GM20000 (cell line): Measurements from ENCODE around the gene RHBDD3.

ENCODE experiments used
- DNase-seq: peaks from one replicate; pipeline ENCODE4 v3.0.0; 2012; ENCODE audit warnings: low spot score
- TF ChIP-seq, protein P1 (sequence below): IDR thresholded peaks from 2 replicates; pipeline ENCODE4 v1.5.1; 2012; ENCODE audit warnings: mild to moderate bottlenecking, control low read depth; ENCODE audit errors: extremely low read depth, missing control alignments

The RHBDD3 gene

GRCh38 chr22:29266564-29267461, 968 bp downstream of the RHBDD3 start:
- no peak for DNase-seq
- TF ChIP-seq, protein P1, sequence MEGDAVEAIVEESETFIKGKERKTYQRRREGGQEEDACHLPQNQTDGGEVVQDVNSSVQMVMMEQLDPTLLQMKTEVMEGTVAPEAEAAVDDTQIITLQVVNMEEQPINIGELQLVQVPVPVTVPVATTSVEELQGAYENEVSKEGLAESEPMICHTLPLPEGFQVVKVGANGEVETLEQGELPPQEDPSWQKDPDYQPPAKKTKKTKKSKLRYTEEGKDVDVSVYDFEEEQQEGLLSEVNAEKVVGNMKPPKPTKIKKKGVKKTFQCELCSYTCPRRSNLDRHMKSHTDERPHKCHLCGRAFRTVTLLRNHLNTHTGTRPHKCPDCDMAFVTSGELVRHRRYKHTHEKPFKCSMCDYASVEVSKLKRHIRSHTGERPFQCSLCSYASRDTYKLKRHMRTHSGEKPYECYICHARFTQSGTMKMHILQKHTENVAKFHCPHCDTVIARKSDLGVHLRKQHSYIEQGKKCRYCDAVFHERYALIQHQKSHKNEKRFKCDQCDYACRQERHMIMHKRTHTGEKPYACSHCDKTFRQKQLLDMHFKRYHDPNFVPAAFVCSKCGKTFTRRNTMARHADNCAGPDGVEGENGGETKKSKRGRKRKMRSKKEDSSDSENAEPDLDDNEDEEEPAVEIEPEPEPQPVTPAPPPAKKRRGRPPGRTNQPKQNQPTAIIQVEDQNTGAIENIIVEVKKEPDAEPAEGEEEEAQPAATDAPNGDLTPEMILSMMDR, result no peak

DNA sequence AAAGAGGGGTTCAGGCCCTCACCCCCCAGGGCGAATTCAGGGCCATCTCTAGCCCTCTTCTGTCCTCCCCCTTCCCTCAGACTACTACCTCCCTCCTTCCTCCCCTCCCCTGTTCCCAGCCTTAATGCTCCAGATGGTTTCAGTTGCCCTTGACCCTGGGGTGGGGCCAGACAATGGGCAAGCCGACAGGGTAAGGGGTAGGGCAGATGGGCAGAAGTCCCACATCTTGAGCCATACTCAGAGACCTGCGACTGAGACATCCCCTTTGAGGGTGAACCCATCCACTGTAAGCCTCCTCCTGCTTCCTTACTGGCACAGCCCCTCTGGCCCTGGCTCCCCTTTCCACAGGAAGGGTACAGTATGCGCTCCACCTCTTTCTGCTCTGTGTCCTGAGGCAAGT, 1.9 kb downstream of the RHBDD3 start:
- TF ChIP-seq, protein P1, result no peak
- no peak for DNase-seq

GRCh38 chr22:29265305-29265704, 2.5 kb downstream of the RHBDD3 start:
- TF ChIP-seq, protein P1, result no peak
- DNase-seq, result no peak

DNA sequence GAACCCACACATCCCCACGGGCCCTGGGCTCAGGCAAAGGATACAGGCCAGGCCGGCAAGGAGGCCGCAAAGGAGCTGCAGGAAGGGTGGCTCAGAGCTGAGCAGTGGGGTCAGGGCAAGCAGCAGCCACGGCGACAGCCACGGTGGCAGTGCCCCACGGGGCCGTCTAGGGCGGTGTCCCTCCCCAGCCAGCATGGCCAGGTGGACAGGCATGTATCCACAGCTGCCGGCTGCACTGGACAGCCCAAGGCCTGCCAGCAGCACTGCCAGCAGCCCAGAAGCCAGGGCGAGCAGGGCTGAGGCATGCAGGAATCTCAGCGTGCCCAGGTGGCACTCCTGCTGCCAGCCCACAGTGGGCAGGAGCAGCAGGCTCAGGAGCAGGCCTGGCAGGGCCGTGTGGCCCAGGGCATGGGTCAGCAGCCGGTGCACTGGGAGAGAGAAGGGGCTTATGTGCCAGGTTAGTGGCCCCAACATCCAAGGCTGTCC, 3.9 kb downstream of the RHBDD3 start:
- no peak for DNase-seq
- TF ChIP-seq, protein P1, result no peak

DNA sequence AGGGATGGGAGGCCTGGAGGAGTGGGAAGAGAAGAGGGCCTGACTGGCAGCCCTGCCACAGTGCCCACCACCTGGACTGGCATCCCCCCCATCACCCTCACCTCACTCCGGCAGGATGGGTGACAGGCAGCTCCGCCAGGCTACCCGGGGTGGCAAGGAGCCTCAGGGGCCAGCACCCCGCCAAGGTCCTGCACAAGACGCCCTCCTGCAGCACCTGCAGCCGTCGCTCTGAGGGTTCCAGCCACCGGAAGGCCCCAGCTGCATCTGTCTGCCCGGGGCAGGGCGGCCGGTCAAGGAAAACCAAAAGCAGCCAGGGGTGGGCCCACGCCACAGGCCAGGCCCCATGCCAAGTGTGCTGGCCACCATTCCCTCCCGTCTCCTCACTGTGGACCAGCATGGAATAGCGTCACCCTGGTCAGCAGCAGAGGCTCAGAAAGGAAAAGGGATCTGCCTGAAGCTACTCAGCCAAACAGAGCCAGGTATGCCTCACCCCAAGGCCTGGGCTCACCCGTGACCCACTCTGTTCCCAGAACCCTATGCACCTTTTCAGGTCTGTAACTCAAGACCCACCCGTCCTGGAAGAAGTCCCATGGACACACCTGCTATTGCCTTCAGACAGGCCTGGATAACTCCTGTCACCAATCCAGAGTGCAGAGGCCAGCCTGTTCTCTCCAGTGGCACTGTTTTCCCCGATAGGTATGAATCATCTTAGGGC, 7.0 kb downstream of the RHBDD3 start:
- TF ChIP-seq, protein P1, result no peak
- no peak for DNase-seq

DNA sequence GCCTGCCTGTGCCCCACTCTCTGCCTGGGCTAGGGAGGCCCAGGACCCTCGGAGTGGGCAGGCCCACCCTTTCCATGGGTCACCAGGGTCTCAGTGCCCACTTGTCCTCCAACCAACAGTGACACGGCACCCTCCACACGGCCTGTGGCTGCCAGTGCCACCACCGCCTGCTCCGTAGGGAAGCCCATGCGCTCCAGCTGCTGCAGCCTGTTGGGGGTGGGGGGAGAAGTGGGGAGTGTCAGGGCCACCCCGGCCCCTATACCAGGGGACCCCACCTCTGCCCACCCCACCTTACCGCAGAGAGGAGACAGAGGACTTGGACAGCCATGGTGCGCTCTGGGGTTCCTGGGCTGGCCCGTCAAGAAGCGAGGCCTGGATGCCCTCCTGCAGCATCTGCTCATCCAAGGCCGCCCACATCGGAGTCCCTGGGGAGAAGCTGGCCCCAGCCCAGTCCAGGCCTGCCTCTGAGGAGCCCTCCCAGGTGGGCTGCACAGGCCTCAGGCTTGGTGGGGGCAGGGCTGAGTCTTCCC, 7.7 kb downstream of the RHBDD3 start:
- no peak for DNase-seq
- TF ChIP-seq, protein P1, result no peak
